Stomach (tissue), 4 donors: ENCODE results near the gene RUNX1.

ENCODE experiments used
- EP300 ChIP-seq: sonication (generic); formaldehyde crosslinking; IDR thresholded peaks from one replicate; pipeline ENCODE4 v1.6.1; 2017; ENCODE audit warnings: antibody characterized with exemption
- POLR2A ChIP-seq, 4 donors: fragments of 450-650 bp; IDR thresholded peaks; one replicate each; pipeline ENCODE4 v1.6.1; 2016; ENCODE audit warnings: antibody characterized with exemption in 4 of 4, control low read depth in 2 of 4, mild to moderate bottlenecking in 1 of 4, moderate library complexity in 1 of 4
- POLR2AphosphoS5 ChIP-seq, 3 donors: sonication (generic); formaldehyde crosslinking; IDR thresholded peaks; one replicate each; pipeline ENCODE4 v1.6.1; 2016; ENCODE audit warnings: antibody characterized with exemption in 3 of 3
- TF ChIP-seq, protein P1 (sequence below), 7 experiments: fragments of 450-650 bp in 4 of 7; fragments of 200-600 bp in 3 of 7; sonication (generic) in 3 of 7; IDR thresholded peaks; one replicate each; pipeline ENCODE4 v1.5.1; 2016 to 2019; ENCODE audit warnings: antibody characterized with exemption in 7 of 7, control low read depth in 2 of 7, mild to moderate bottlenecking in 1 of 7

GRCh38 chr21:35050348-35051286 lies 1.5 kb upstream of the RUNX1 start:
- TF ChIP-seq, protein P1, sequence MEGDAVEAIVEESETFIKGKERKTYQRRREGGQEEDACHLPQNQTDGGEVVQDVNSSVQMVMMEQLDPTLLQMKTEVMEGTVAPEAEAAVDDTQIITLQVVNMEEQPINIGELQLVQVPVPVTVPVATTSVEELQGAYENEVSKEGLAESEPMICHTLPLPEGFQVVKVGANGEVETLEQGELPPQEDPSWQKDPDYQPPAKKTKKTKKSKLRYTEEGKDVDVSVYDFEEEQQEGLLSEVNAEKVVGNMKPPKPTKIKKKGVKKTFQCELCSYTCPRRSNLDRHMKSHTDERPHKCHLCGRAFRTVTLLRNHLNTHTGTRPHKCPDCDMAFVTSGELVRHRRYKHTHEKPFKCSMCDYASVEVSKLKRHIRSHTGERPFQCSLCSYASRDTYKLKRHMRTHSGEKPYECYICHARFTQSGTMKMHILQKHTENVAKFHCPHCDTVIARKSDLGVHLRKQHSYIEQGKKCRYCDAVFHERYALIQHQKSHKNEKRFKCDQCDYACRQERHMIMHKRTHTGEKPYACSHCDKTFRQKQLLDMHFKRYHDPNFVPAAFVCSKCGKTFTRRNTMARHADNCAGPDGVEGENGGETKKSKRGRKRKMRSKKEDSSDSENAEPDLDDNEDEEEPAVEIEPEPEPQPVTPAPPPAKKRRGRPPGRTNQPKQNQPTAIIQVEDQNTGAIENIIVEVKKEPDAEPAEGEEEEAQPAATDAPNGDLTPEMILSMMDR (IDR thresholded peaks at IDR 0.05): no peak
- TF ChIP-seq POLR2A (IDR thresholded peaks at IDR 0.05) (no peak), POLR2AphosphoS5 (IDR thresholded peaks at IDR 0.05) (no peak), EP300 (no peak)
